Fibroblast of pulmonary artery (primary cell): Measurements from ENCODE around the gene FBXO17.

Source experiments
- DNase-seq: peaks from one replicate; pipeline ENCODE4 v3.0.0-alpha.2; 2010; ENCODE audit warnings: low read depth
- H3K4me3 ChIP-seq: replicated peaks from 2 replicates; pipeline ENCODE4 v1.5.1; 2011; ENCODE audit warnings: low read depth, mild to moderate bottlenecking, control low read depth, low read length, moderate library complexity
- TF ChIP-seq, protein P1 (sequence below): IDR thresholded peaks from 2 replicates; pipeline ENCODE4 v1.5.1; 2011; ENCODE audit warnings: mild to moderate bottlenecking, control low read depth, low read length, inconsistent platforms; ENCODE audit errors: missing control alignments

The FBXO17 gene

DNA sequence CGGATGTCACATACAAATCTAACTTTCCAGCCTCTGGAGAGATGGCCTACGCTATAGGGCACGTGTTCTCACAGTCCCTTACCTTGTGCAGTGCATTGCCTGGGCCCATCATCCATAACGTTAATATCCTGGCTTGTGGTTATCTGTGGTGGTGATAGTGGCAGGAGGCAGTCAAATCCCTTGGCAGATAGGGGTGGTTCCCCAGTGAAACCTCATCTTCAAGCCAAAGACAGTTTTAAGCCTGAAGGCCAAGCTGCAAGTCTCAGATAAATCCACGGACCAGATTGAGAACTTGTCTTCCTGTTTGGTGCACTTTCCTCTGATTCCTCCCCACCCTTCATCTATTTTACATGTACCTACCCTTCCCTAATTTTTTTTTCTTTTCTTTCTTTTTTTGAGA is 4.3 kb upstream of the FBXO17 start:
- no peak overlapping the region for H3K4me3 ChIP-seq
- DNase-seq, result no peak
- TF ChIP-seq, protein P1, sequence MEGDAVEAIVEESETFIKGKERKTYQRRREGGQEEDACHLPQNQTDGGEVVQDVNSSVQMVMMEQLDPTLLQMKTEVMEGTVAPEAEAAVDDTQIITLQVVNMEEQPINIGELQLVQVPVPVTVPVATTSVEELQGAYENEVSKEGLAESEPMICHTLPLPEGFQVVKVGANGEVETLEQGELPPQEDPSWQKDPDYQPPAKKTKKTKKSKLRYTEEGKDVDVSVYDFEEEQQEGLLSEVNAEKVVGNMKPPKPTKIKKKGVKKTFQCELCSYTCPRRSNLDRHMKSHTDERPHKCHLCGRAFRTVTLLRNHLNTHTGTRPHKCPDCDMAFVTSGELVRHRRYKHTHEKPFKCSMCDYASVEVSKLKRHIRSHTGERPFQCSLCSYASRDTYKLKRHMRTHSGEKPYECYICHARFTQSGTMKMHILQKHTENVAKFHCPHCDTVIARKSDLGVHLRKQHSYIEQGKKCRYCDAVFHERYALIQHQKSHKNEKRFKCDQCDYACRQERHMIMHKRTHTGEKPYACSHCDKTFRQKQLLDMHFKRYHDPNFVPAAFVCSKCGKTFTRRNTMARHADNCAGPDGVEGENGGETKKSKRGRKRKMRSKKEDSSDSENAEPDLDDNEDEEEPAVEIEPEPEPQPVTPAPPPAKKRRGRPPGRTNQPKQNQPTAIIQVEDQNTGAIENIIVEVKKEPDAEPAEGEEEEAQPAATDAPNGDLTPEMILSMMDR, result no peak

DNA sequence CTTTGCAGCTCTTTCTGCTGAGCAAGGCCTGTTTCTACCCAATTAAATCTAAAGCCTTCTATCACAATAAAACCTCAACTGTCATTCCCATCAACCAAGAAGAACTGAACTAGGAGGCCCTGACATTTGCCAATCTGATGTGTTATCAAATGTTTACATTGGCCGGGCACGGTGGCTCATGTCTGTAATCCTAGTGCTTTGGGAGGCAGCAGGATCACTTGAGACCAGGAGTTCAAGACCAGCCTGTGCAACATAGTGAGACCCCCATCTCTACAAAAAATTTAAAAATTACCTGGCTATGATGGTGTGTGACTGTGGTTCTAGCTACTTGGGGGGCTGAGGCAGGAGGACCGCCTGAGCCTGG is 2.8 kb upstream of the FBXO17 start:
- TF ChIP-seq, protein P1, result no peak
- DNase-seq, result no peak
- H3K4me3 ChIP-seq, result no peak overlapping the region

GRCh38 chr19:38977445-38978325 is 2.1 kb upstream of the FBXO17 start:
- DNase-seq, result no peak
- no peak overlapping the region for H3K4me3 ChIP-seq
- TF ChIP-seq, protein P1, result no peak

DNA sequence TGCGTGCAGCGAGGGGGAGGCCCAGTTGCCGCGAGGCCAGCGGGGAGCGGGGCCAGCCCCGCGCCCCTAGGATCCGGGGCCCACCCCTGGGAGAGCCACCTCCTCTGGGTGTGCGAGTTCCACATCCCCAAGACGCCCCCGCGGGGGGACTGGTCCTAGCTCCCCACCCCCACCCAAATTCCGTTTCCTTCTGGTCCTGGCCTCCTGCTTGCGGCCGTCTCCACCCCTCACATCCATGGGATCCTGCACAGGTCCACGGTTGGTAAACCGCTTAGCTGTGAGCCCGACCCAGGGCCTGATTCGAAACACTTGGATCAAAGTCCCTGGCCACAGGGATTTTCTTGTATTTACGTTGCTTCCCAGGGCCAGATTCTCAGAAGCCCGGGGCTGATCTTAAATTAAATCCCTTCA is 324 bp upstream of the FBXO17 start:
- DNase-seq, result peak; percentile 43
- H3K4me3 ChIP-seq, result peak overlapping the region; percentile 72
- TF ChIP-seq, protein P1, result no peak

DNA sequence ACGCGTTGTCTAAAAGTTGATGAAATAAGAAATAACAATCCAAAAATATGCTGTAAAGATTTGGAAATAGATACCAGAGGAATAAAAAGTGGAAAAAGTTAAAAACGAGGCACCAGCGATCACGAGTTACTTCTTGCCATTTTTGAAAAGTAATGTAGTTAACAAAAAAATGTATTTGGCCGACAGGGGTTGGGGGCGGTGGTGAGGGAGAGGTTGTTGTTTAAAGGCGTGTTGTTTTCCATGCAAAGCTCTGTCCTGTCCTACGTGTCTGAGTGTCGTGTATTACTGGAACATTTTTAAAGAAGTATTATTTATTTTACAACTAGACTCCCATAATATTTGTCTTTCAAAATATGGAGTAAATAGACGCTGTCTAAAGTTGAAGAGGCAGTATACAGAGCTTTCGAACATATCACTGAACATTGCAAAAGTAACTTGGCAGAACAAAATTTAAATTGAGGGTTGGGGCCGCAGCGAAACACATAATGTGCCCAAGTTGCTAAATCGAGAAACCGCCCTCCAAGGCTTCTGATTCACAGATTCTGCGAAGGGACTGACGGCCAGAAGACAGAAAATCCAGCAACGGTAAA is 823 bp downstream of the FBXO17 start:
- peak overlapping the region; percentile 72 for H3K4me3 ChIP-seq
- TF ChIP-seq, protein P1, result peak; percentile 1
- peak; percentile 30 for DNase-seq

DNA sequence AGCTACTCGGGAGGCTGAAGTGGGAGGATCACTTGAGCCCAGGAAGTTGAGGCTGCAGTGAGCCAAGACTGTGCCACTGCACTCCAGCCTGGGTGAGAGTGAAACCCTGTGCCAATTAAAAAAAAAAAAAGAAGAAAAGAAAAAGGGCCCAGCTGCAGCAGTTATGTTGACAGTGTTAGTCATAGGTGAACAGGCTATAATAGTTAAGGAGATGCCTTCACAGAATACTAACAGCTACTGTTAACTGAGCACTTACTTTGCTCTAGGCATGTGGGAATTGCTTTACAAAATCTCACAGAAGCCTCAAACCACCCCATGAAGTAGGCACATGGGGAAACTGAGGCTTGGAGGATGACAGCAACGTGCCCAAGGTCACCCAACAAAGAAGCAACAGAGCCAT is 3.9 kb downstream of the FBXO17 start:
- DNase-seq, result no peak
- TF ChIP-seq, protein P1, result no peak
- no peak overlapping the region for H3K4me3 ChIP-seq
